Measurements from ENCODE around the gene ARL6IP4.

ARL6IP4 gene

GRCh38 chr12:122958198-122958888 lies 22.1 kb upstream of the ARL6IP4 start:
- TF ChIP-seq CTCF (IDR thresholded peaks at IDR 0.05) (no peak), ZFX (IDR thresholded peaks at IDR 0.05; ENCODE audit: borderline replicate concordance) (no peak)
- no peak overlapping the region for H3K27ac ChIP-seq

DNA sequence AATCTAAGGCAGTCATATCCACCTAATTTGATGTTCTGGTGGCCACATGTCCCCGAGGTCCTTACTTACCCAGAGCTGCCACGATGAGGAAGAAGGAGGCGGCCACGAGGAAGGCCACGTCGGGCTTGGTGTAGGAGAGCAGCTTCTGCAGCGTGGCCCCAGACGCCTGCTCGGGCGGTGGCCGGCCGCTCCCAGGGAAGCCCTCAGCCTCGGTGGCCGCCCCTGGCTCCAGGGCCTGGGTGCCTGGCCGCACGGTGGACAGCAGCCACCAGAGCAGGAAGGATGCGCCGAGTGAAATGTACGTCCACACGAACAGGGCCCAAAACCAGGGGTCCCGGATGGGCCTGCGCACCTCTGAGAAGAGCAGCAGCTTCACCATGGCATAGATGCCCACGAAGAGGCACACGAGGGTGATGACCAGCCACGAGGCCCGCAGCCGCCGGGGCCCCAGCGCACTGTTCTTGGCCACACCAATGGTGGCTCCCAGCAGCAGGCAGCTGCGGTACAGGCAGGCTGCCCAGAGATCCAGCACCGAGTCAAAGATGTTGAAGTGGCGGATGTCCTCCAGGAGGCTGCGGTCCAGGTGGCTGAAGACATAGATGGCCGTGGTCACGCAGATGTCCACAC lies 20.8 kb upstream of the ARL6IP4 start:
- H3K27ac ChIP-seq: no peak overlapping the region
- TF ChIP-seq ZFX (IDR thresholded peaks at IDR 0.05; ENCODE audit: borderline replicate concordance) (no peak), CTCF (IDR thresholded peaks at IDR 0.05) (no peak)

DNA sequence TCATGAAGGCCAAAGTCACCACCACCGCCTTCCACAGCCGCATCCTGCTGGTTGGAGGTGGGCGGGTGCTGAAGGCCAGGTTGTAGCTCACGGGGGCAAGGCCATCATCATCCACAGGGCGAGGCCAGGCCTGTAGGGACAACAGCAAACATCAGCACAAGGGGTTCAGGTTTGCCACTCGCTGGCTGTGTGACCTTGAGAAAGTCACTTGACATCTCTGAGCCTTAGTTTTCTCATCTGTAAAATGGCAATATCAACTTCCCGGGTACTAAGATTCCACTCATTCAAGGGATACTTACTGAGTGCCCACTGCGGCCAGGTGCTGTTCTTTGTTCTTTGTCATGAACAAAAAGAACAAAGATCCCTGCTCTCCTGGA lies 20.3 kb upstream of the ARL6IP4 start:
- TF ChIP-seq ZFX (IDR thresholded peaks at IDR 0.05; ENCODE audit: borderline replicate concordance): no peak
- no peak for TF ChIP-seq CTCF (IDR thresholded peaks at IDR 0.05)
- H3K27ac ChIP-seq: no peak overlapping the region

- H3K27ac ChIP-seq: peak overlapping the region; percentile 22; the same call in 1 of the 2 replicates
Measured at GRCh38 chr12:122961531-122962329, 18.8 kb upstream of the ARL6IP4 start.

DNA sequence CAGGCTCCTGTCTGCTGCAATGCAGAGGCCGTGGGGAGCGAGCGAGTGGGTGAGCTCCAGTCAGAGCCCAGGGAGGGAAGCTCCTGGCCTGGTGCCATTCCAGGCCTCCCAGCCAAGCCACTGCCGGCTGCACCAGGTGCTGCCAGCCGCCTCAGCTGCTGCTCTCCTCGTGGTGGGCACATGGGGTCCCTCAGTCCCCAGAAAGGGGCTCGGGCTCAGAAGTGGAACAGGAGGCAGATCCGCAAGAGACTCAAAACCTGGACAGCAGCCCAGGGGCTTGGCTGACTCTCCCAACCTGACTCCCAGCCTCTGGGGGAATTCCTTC lies 16.6 kb upstream of the ARL6IP4 start:
- H3K27ac ChIP-seq: no peak overlapping the region
- TF ChIP-seq ZFX (IDR thresholded peaks at IDR 0.05; ENCODE audit: borderline replicate concordance) (no peak), CTCF (IDR thresholded peaks at IDR 0.05) (no peak)

More at GRCh38 chr12:122961531-122962329, 18.8 kb upstream of the ARL6IP4 start:
- TF ChIP-seq ZFX (IDR thresholded peaks at IDR 0.05; ENCODE audit: borderline replicate concordance) (no peak), CTCF (IDR thresholded peaks at IDR 0.05) (no peak)

DNA sequence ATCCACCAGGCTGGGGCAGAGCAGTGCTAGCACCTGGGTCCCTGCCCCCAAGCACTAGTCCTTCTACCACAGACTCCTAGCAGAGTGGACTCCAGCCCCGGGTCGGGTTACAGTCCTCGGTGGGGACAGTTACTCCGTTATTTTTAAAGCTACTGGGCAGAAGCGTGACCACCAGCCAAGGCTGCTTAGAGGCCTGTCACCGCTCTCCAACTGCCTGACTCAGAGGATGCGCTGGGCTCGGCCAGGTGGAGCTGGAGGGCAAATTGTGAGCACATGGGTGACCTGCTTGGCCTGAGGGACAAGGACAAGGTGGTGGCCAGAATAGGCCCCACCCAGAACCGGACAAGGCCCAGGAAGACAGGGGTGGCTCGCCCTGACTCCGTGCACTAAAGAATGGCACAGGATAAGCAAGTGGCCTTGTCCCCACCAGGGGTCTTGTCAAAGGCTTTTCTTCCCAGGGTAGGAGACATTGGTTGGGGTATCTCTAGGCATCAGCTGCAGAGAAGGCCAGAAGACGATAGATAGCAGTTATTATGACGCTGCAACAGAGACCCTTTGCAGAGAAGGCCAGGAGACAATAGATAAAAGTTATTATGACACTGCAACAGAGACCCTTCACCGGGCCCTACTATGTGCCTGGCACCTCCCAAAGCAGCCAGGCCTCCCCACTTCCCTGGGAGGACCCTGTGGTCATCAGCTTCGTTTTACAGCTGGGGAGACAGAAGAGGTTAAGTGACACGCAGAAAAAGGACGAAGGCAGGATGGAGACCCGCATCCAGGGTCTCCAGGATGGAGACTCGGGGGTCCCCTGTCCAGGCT lies 15.8 kb upstream of the ARL6IP4 start:
- H3K27ac ChIP-seq: no peak overlapping the region; the same call in 1 of the 2 replicates
- TF ChIP-seq ZFX (IDR thresholded peaks at IDR 0.05; ENCODE audit: borderline replicate concordance) (no peak), CTCF (IDR thresholded peaks at IDR 0.05) (no peak)
